RWPE1 (cell line): ENCODE measurements around the gene OR6N2.

Experiments used
- CTCF ChIA-PET: fragments of 350-600 bp; sonication (Branson Sonifier 250); formaldehyde crosslinking; extraction: SDS; loops from one replicate; lab custom pipeline; 2021; lab: Yijun Ruan, JAX
- POLR2A ChIA-PET: fragments of 400-600 bp; formaldehyde crosslinking; extraction: SDS; loops from one replicate; lab custom pipeline; 2020; ENCODE audit warnings: antibody characterized with exemption; ENCODE audit not compliant: low non-redundant PET; lab: Yijun Ruan, JAX
- DNase-seq: peaks from one replicate; pipeline ENCODE4 v3.0.0; 2012; ENCODE audit warnings: low spot score
- H3K27ac ChIP-seq: fragments of 450-650 bp; 2 replicates; pipeline ENCODE4 v1.5.1; 2017
- CTCF ChIP-seq: fragments of 450-650 bp; conservative IDR thresholded peaks from 2 replicates; pipeline ENCODE4 v1.5.1; 2017; ENCODE audit warnings: low read depth, mild to moderate bottlenecking

OR6N2 gene

GRCh38 chr1:158781104-158781503 lies at the start of gene OR6N2:
OR6N2 (minus strand) TSS chr1:158781204; CDS start chr1:158777635, 3,569 bp downstream.
- no peak within 1 kb of the TSS for H3K27ac ChIP-seq
- CTCF ChIA-PET: no interaction called here
- no peak for DNase-seq
- TF ChIP-seq CTCF: no peak
- POLR2A ChIA-PET: no interaction called here

- no peak for TF ChIP-seq CTCF
- no peak overlapping the region for H3K27ac ChIP-seq
- ChIA-PET POLR2A (no interaction called here), CTCF (no interaction called here)
- DNase-seq: no peak
Measured at GRCh38 chr1:158830074-158830677, 49.2 kb upstream of the OR6N2 start.

- CTCF ChIA-PET: no interaction called here
- no peak for DNase-seq
- H3K27ac ChIP-seq: no peak overlapping the region
- TF ChIP-seq CTCF: no peak
- POLR2A ChIA-PET: no interaction called here
Measured at GRCh38 chr1:158821723-158822122, 40.7 kb upstream of the OR6N2 start.

GRCh38 chr1:158819461-158820443 lies 38.7 kb upstream of the OR6N2 start:
- TF ChIP-seq CTCF: no peak
- DNase-seq: no peak
- H3K27ac ChIP-seq: no peak overlapping the region
- ChIA-PET POLR2A (no interaction called here), CTCF (no interaction called here)

GRCh38 chr1:158818975-158819431 lies 38.0 kb upstream of the OR6N2 start:
- ChIA-PET POLR2A (interaction anchor here (0.6 kb wide), 1 partner anchor 11 kb away, joined by 3 read pairs; no protein-coding TSS in a partner anchor), CTCF (no interaction called here)
- no peak overlapping the region for H3K27ac ChIP-seq
- TF ChIP-seq CTCF: no peak
- DNase-seq: no peak

GRCh38 chr1:158818560-158818959 lies 37.6 kb upstream of the OR6N2 start:
- CTCF ChIA-PET: no interaction called here
- POLR2A ChIA-PET: interaction anchor here (0.6 kb wide), 1 partner anchor 11 kb away, joined by 3 read pairs; no protein-coding TSS in a partner anchor
- TF ChIP-seq CTCF: no peak

More at GRCh38 chr1:158818560-158818959, 37.6 kb upstream of the OR6N2 start:
- H3K27ac ChIP-seq: no peak overlapping the region
- no peak for DNase-seq
